ENCODE data around the gene KLF13.

The KLF13 gene

DNA sequence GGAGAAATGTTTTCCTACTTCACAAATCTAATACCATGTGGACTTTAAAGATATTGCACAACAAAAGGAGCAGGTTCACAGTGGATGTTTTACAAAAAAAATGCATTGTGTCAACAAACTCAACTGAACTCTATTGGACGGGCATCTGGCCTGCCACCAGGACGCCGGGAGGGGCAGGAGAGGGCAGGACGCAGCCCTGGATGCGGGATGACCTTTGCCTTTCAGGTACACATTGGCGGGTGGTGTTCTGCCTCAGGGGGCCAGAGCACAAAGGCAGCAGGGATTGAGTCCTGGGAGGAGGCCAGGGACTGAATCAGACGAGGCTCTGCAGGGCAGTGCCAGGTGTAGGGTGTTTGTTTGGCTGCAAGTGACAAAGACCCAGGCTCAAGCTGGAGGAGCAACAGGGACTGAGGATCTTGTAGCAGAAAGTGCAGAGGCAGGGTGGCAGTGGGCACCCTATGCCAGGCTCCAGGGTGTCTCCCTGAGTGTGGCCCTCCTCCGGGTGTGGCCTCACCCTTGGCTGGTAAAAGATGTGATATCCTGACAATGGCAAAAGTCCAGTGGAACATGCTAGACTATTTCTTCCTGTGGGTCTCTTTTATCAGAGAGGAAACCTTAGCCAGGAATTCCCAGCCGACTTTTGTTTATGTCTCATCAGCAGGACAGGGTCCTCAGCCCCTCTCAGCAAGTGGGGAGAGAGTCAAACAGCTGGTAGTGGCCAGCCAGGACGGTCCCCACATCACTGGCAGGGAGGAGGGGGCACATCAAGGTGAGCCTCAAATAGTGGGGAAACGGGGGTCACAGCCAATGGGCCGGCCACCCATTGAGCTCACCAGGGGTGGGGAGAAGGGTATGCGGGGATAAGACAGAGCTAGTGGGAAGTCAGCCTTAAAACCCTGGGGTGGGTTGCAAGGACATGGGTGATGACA, 29.7 kb upstream of the KLF13 start:
- no peak overlapping the region for H2AFZ ChIP-seq (ENCODE audit: low read length)
- H3K27me3 ChIP-seq (replicated peaks; ENCODE audit: insufficient read depth, low read length) = no peaks in the 10 kb centered on the region
- H3K27ac ChIP-seq (ENCODE audit: low read length) = no peak overlapping the region
- DNase-seq = no peak
- H3F3A ChIP-seq (ENCODE audit: insufficient read depth, low read length) = no peaks in the 10 kb centered on the region
- H3K9me2 ChIP-seq (replicated peaks; ENCODE audit: insufficient read depth, low read length) = no peaks in the 10 kb centered on the region
- no peaks in the 10 kb centered on the region for H3K9me3 ChIP-seq (replicated peaks; ENCODE audit: insufficient read depth, low read length)
- H3K4me2 ChIP-seq (ENCODE audit: low read depth, low read length) = no peak overlapping the region
- no peaks in the 10 kb centered on the region for H3K36me3 ChIP-seq (replicated peaks; ENCODE audit: insufficient read depth, low read length)
- H3K4me1 ChIP-seq (ENCODE audit: low read length) = no peaks in the 10 kb centered on the region
- no peaks in the 10 kb centered on the region for H3K79me2 ChIP-seq (ENCODE audit: low read length)
- TF ChIP-seq, protein P1, sequence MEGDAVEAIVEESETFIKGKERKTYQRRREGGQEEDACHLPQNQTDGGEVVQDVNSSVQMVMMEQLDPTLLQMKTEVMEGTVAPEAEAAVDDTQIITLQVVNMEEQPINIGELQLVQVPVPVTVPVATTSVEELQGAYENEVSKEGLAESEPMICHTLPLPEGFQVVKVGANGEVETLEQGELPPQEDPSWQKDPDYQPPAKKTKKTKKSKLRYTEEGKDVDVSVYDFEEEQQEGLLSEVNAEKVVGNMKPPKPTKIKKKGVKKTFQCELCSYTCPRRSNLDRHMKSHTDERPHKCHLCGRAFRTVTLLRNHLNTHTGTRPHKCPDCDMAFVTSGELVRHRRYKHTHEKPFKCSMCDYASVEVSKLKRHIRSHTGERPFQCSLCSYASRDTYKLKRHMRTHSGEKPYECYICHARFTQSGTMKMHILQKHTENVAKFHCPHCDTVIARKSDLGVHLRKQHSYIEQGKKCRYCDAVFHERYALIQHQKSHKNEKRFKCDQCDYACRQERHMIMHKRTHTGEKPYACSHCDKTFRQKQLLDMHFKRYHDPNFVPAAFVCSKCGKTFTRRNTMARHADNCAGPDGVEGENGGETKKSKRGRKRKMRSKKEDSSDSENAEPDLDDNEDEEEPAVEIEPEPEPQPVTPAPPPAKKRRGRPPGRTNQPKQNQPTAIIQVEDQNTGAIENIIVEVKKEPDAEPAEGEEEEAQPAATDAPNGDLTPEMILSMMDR (IDR thresholded peaks at IDR 0.05; ENCODE audit: low read length) = no peak
- no peak for TF ChIP-seq EZH2 (optimal IDR thresholded peaks at IDR 0.05; ENCODE audit: low read depth, low read length)
- TF ChIP-seq EZH2phosphoT487 (IDR thresholded peaks at IDR 0.05; ENCODE audit: low read length) = no peak
- H3K9ac ChIP-seq (ENCODE audit: low read length) = no peak overlapping the region
- no peak overlapping the region for H3K4me3 ChIP-seq (ENCODE audit: low read length)
- no peaks in the 10 kb centered on the region for H4K20me1 ChIP-seq (ENCODE audit: insufficient read depth, low read length)

DNA sequence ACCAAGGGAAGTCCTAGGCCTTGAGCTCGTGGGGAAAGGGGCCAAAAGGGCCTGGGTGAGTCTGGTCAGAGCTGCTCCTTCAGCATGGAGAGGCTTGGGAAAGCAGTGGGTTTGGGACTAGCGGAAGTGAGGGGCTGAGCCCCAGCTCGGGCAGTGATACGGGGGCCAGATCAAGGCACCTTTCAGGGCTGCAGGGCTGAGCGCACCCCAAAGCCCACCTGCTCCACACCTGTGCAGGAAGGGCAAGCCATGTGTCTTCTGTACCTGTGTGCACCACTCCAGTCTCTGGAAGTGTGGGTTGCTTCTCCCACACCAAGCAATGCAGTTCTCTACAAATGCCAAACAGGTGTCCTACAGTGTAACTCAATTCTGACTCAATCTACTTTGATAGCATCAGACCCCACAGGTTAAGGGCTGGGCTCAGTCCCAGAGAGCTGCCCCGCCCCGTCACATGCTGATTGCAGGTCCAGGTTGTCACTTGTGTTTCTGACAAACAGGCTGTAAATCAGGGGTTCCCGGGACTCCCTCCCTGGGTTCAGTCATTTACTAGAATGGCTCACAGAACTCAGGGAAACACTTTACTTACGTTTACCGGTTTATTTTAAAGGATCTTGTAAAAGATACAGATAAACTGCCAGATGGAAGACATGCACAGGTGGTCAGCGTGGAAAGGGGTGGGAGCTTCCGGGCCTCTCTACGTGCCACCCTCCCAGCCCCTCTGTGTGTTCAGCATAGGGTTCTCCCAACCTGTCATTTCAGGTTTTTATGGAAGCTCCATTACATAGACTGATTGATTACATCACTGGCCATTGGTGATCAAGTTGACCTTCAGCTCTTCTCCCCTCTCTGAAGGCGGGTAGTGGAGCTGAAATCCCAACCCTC, 28.8 kb upstream of the KLF13 start:
- no peaks in the 10 kb centered on the region for H3K9me2 ChIP-seq (replicated peaks; ENCODE audit: insufficient read depth, low read length)
- H2AFZ ChIP-seq (ENCODE audit: low read length) = no peak overlapping the region
- no peaks in the 10 kb centered on the region for H3K4me1 ChIP-seq (ENCODE audit: low read length)
- no peaks in the 10 kb centered on the region for H3K9me3 ChIP-seq (replicated peaks; ENCODE audit: insufficient read depth, low read length)
- H3K4me2 ChIP-seq (ENCODE audit: low read depth, low read length) = no peak overlapping the region
- H3K36me3 ChIP-seq (replicated peaks; ENCODE audit: insufficient read depth, low read length) = no peaks in the 10 kb centered on the region
- TF ChIP-seq EZH2phosphoT487 (IDR thresholded peaks at IDR 0.05; ENCODE audit: low read length) (no peak), EZH2 (optimal IDR thresholded peaks at IDR 0.05; ENCODE audit: low read depth, low read length) (no peak)
- TF ChIP-seq, protein P1 (IDR thresholded peaks at IDR 0.05; ENCODE audit: low read length) = no peak
- no peaks in the 10 kb centered on the region for H4K20me1 ChIP-seq (ENCODE audit: insufficient read depth, low read length)
- H3K79me2 ChIP-seq (ENCODE audit: low read length) = no peaks in the 10 kb centered on the region
- H3K27ac ChIP-seq (ENCODE audit: low read length) = no peak overlapping the region
- H3F3A ChIP-seq (ENCODE audit: insufficient read depth, low read length) = no peaks in the 10 kb centered on the region
- H3K27me3 ChIP-seq (replicated peaks; ENCODE audit: insufficient read depth, low read length) = no peaks in the 10 kb centered on the region
- DNase-seq = no peak
- no peak overlapping the region for H3K9ac ChIP-seq (ENCODE audit: low read length)
- H3K4me3 ChIP-seq (ENCODE audit: low read length) = no peak overlapping the region

DNA sequence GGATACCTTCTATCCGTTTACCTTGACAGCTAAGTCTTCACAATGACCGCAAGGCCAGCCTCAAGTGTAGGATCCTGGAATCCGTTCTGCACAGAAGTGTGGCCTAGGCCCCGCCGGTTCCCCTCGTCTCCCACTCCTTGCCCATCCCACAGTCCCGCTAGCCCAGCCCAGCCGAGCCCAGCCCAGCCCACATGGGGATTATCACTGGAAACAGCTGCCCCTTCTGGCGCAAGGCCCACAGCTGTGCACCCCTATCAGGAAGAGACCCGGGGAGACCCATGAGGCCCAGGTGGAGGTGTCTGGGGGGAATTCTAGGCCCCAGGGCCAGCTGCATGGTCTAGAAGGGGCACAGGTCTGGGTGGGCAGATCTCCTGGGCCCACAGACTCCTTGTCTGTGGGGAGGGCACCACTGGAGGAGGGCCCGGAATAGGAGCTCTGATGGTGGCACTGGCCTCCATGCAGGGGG, 27.9 kb upstream of the KLF13 start:
- Histone ChIP-seq H4K20me1 (ENCODE audit: insufficient read depth, low read length) (no peaks in the 10 kb centered on the region), H3K4me2 (ENCODE audit: low read depth, low read length) (no peak overlapping the region), H3K4me3 (ENCODE audit: low read length) (no peak overlapping the region), H3K9me3 (replicated peaks; ENCODE audit: insufficient read depth, low read length) (no peaks in the 10 kb centered on the region), H2AFZ (ENCODE audit: low read length) (no peak overlapping the region), H3K9ac (ENCODE audit: low read length) (no peak overlapping the region), H3K9me2 (replicated peaks; ENCODE audit: insufficient read depth, low read length) (no peaks in the 10 kb centered on the region), H3K27ac (ENCODE audit: low read length) (no peak overlapping the region), H3K79me2 (ENCODE audit: low read length) (no peaks in the 10 kb centered on the region), H3K36me3 (replicated peaks; ENCODE audit: insufficient read depth, low read length) (no peaks in the 10 kb centered on the region), H3K27me3 (replicated peaks; ENCODE audit: insufficient read depth, low read length) (no peaks in the 10 kb centered on the region), H3F3A (ENCODE audit: insufficient read depth, low read length) (no peaks in the 10 kb centered on the region), H3K4me1 (ENCODE audit: low read length) (no peaks in the 10 kb centered on the region)
- TF ChIP-seq EZH2phosphoT487 (IDR thresholded peaks at IDR 0.05; ENCODE audit: low read length) = no peak
- no peak for TF ChIP-seq EZH2 (optimal IDR thresholded peaks at IDR 0.05; ENCODE audit: low read depth, low read length)
- TF ChIP-seq, protein P1 (IDR thresholded peaks at IDR 0.05; ENCODE audit: low read length) = no peak
- DNase-seq = no peak
